ENCODE measurements around the gene NUP153.

DNA sequence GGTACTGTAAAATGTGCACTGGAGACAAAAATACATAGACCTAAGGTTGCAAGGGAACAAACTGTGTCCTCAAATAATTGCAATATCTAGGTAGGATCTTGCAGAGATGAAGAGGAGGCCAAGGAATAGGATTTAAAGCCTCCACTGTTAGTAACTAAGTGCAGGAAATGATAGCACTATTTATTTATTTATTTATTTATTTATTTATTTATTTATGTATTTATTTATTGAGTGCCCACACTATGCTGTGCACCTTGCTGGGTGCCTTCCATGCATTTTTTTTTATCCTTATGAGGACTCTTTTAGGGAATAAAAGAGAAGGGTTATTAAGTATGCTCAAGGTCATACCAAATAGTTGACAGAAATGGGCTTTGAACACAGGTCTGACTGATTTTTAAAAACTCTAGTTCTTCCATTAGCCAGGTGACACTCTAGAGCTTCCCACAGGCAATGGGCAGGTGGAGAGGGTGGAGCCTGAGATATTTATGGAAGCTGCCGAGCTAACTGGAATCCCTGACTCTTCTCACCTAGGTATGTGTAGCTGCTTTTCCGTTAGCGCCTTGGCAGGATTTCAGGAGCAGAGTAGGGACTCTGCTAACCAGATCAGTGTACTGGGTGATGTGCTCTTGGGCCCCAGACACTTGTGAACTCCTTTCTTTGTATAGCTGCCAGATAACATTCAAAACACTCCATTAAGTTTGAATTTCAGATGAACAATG is 12.8 kb upstream of the NUP153 start:
- TF ChIP-seq, protein P1, sequence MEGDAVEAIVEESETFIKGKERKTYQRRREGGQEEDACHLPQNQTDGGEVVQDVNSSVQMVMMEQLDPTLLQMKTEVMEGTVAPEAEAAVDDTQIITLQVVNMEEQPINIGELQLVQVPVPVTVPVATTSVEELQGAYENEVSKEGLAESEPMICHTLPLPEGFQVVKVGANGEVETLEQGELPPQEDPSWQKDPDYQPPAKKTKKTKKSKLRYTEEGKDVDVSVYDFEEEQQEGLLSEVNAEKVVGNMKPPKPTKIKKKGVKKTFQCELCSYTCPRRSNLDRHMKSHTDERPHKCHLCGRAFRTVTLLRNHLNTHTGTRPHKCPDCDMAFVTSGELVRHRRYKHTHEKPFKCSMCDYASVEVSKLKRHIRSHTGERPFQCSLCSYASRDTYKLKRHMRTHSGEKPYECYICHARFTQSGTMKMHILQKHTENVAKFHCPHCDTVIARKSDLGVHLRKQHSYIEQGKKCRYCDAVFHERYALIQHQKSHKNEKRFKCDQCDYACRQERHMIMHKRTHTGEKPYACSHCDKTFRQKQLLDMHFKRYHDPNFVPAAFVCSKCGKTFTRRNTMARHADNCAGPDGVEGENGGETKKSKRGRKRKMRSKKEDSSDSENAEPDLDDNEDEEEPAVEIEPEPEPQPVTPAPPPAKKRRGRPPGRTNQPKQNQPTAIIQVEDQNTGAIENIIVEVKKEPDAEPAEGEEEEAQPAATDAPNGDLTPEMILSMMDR (IDR thresholded peaks at IDR 0.05), result no peak
- TF ChIP-seq EZH2 (IDR thresholded peaks at IDR 0.05) (no peak), EZH2phosphoT487 (IDR thresholded peaks at IDR 0.05) (no peak)

Data from neural progenitor cell (in vitro differentiated cells).